DLD1 (cell line): Measurements from ENCODE around the gene APOBR.
"Not testable (repeated sequence)": the region's sequence is repeated elsewhere in the genome, so short reads cannot be mapped to it uniquely, and the experiment has no call there.

Source experiments
- in situ Hi-C: cut with HindIII; loops from 2 replicates; pipeline ENCODE4 v1.10.0; 2017; ENCODE audit warnings: low sequenced_read_pairs

APOBR gene, protein sequence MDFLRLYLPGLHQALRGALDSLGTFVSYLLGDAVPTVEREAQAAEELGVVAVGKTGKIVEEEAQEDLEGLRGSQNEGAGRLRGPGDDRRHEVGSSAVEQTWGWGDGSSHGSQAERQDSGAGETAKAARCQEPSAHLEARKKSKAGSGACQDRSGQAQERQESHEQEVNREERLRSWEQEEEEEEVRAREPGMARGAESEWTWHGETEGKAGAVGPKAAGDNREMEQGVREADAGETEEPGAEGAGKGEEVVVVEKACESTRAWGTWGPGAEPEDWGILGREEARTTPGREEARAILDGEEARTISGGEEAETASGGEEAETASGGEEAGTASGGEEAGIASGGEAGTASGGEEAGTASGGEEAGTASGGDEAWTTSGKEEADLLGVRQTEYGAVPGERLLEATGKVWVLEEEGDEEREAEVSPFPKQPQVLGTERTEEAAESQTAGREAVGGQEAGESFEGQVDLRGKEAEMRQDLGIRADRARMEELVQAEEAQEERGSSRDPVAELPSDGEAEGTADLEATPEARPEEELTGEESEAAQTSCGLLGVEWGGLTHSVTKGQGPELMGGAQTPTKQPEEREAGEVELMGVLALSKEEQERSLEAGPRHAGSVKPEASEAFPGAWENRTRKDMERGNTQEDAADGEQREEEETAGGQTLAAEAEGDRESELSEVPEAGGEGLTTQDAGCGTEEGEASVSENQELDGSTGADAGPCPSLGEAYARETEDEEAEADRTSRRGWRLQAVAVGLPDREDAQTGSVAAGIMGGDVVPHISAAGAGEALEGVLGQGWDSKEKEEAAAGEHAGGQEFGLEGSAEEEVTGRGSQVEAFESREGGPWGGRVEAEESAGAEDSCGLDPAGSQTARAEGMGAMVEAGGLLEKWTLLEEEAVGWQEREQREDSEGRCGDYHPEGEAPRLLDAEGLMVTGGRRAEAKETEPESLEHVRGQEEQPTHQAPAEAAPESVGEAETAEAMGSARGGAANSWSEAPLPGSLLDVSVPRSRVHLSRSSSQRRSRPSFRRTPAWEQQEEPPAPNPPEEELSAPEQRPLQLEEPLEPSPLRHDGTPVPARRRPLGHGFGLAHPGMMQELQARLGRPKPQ

DNA sequence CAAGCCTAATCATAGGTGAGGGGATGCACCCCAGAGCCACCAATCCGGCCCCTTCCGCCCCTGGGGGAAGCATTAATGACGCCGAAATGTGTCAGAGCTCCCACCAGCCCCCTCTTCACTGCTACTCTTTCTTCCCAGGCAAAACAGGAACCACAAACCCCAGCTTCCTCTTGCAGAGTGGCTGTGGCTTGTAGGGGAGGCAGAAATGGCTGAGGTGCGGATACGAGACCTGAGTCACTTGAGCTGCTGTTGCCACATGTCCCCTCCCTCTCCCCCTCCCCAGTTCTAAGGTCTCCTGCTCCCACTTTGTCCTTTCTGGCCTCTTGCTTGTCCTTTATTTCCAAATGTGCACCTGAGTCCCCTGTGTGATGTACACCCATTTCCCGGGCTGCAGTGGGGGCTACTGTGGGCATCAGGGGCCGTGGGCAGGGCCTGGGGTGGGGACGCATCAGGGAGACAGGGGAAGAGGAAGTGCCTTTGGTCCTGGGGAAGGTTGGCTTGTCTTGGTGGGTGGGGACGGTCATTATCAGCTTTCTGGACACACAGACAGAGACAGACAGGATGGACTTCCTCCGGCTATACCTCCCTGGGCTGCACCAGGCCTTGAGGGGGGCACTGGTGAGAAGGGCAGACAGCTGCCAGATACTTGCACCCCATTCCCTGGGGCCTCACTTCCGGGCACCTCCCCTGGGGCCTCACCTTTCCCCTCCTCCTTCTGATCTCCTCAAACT is at the start of gene APOBR:
TSS of gene APOBR (plus strand) at position 523 of the 731 bp plus-strand sequence. CDS start at position 562, 39 bp downstream.
- in situ Hi-C loops, result no loop called here

DNA sequence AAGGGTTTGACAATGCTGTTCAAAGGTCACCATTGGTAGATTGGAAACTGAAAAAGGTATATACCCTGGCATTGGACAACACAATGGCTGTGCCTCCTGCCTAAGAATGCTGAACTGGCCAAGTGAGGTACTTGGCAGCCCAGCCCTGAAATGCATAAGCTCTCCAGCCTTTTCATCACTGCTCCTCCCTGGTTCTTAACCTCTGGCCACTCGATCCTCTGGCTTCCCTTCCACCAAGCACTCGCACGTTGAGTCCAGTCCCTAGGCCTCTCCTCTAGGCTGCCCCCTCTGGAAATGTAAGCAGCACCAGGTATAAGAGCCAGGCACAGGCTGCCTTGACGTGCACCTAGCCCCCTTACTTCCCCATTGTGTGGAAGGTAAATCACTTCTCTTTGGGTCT is 48.1 kb upstream of the APOBR start:
- in situ Hi-C loops, result not testable (repeated sequence)

DNA sequence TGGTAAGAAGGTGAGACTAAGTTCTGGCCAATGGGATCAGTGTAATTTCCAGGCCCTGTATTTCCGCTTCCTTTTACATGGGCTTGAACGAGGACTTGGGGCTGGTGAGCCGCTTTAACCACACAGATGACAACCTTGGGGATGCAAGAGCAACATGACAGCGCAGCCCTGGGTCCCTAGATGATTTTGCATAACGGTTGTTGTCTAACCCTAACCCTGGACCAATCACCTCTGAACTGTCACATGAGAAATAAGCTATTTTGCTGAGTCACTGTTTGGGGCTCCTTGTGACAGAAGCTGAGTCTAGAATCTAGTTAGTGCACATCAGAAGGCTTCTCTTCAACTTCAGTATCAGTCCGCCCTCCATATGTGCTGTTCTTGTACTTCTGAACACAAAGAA is 47.4 kb upstream of the APOBR start:
- in situ Hi-C loops, result not testable (repeated sequence)

DNA sequence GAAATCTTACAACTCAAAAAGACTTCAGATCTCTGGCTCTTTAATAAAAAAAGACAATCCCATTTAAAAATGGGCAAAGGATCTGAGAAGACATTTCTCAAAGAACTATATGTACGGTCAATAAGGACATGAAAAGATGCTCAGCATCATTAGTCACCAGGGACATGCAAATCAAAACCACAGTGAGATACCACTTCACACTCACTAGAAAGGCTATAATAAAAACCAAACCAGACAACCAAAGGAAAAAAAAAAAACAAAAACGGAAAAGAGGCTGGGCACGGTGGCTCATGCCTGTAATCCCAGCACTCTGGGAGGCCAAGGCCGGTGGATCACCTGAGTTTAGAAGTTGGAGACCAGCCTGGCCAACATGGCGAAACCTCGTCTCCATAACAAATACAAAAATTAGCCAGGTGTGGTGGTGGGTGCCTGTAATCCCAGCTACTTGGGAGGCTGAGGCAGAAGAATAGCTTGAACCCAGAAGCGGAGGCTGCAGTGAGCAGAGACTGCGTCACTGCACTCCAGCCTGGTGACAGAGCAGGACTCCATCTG is 20.7 kb upstream of the APOBR start:
- in situ Hi-C loops, result no loop called here

DNA sequence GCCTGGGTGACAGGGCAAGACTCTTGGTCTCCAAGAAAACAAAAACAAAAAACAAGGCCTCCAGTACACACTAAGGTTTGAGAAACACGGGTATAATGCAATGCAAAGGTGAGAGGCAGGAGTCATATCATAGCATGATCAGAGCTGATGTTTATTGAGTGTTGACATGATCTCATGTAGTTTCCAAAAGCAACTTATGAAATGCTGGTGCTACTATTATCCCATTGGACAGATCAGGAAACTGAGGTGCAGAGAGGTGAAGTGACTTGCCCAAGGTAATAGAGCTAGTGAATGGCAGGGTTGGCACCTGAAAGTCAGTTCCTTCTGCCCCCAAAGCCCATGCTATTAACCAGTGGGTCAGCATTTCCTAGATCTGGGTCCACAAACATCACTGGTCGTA is 19.2 kb upstream of the APOBR start:
- in situ Hi-C loops, result no loop called here

DNA sequence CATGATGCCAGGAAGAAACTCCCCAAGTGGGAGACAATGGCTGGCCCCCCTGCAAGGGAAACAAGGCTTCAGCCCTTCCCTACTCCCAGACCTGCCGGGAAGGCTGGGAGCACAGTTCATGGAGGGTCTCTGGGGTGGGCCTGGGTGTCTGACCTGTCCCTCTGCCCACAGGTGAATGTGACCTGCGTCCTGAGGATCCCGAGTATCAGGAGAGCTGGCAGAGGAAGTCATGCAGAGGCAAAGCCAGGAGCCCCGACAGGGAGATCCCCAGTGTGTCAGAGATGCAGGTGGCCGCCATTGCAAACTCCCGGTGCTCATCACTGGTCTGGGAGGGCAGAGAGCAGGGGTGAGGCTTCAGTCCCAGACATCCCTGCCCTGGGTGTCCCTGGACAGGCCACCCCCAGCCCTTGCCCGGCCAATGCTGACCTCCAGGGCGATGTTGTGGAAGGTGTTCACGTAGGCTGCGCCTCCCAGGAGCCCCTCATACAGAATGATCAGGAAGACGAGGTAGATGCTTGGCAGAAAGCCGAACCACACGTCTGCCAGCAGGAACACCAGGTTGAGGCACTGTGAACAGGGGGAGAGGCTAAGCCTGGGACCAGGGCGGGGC is 17.0 kb upstream of the APOBR start:
- in situ Hi-C loops, result no loop called here

DNA sequence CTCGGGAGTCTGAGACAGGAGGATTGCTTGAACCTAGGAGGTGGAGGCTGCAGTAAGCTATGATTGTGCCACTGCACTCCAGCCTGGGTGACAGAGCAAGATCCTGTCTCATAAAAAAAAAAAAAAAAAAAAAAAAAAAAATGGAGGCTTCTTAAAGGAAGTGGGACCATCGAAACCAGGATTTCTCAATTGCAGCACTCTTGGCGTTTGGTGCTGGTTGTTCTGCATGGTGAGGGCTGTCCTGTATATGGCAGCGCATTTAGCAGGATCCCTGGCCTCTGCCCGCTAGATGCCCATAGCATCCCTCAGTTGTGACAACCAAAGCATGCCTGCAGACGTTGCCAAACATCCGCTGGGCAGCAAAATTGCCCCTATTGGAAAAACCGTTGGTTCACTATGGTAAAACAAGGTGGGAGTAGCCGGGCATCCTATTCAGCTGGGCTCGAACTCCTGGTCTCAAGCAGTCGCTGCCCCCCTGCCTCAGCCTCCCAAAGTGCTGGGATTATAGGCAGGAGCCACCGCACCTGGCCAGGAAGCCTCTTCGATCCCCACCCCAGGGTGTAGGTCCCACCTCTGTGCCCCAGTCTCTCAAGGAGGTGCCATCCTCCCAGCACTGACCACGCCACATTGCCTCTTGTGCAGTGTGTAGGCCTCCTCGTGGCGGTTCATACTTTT is 15.8 kb upstream of the APOBR start:
- in situ Hi-C loops, result no loop called here

DNA sequence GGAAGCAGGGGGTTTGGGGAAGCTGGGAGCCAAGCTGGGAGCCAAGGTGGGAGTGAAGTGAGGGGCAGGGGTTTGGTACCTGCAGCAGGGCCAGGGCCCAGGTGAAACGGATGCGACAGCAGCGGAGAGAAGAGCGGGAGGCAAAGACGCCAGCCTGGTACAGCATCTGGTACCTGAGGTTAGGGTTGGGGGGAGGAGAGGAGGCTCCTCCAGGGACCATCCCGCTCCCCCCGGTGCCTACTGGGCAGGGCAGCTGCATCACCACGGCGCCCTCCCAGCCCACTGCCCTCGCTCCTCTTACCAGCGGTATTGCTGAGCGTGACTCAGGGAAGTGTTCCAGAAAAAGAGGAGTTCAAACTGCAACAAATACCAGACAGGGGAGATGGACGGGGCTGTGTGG is 12.4 kb upstream of the APOBR start:
- in situ Hi-C loops, result no loop called here

DNA sequence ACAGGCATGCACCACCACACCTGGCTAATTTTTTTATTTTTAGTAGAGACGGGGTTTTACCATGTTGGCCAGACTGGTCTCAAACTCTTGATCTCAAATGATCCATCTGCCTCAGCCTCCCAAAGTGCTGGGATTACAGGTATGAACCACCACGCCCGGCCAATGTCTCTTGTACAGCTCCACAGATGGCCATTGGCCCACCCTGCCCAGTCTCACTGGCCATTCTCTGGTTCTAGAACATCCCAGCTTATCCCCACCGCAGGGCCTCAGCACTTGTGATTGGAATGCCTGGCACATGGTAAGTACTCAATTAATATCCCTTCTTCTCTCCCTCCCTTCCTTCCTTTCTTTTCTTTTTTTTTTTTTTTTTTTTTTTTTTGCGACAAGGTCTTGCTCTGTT is 11.1 kb upstream of the APOBR start:
- in situ Hi-C loops, result not testable (repeated sequence)

DNA sequence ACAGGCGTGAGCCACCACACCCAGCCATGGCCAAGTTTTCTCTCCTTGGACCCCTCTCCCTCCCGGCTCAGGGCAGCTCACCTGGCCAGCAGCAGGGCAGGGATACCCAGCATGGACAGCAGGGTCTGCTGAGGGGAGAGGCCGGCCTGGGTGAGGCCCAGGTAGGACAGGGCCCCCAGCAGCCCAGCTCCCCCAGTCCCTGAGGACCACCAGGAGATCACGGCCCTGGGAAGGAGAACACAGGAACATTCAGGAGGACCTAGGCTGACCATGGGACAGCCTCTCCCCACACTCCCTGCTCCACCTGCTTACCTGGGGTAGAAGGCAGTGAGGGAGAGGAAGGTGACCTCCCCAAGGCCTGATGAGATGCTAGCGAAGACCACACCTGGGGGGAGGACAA is 8.2 kb upstream of the APOBR start:
- in situ Hi-C loops, result no loop called here

DNA sequence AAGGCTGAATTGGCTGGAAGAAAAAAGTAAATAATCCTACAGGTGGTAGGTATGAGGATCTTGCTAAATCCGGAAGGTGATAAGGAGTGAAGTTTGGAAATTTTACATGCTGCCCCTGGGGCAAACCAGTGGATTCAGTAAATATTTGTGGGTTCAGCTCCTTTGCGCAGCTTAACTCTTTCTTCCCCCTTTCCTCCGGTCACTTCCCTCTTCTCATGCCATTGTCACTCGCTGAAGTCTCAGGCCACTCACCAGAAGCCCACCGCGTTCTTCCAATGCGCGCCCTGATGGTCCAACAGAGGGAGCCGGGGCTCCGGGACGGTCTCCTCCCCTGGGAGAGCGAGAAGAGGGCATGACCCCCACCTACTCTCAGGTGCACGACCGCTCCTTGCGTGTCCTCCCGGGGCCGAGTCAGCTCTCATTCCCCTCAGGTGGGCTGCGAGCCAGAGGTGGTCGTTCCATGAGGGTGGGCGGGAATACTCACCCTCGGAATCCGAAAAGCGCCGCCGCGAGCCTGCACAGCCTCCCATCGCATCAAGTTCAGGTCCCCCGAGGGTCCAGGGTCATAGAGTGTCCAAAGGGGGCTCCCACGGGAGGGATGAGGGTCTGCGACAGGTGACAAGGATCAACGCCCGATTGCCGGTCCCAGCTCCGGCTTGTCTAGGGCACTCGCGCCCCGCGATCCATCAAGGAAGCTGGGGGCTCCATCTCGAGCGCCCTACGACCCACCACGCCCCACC is 3.0 kb upstream of the APOBR start:
- in situ Hi-C loops, result no loop called here

DNA sequence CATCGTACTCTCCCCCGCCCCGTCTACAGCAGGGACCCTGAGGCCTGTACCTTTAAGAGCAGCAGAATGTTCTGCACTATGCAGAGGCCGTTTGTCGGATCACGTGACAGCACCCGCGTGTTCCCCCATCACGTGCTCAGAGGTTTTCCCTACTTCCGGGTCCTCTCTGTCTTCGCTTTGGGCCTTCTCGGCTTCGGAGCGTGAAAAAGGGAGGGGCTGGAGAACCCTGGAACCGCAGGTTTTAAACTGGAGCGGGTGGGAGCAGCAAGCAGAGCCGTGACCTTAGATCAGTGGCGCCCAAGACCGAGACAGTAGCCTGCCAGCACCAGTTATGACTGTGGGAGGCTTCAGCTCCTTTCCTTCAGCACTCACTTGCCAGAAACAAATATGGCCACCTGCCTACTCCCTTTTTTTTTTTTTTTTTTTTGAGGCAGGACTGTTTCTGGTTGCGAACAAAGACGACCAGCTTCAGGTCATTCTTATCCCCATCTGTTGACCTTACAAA is 2.4 kb upstream of the APOBR start, which contains the start of gene CLN3:
TSS of gene CLN3 (minus strand) at position 105 of the 505 bp plus-strand sequence. CDS start 315 bp downstream, outside the sequence.
- in situ Hi-C loops, result no loop called here

DNA sequence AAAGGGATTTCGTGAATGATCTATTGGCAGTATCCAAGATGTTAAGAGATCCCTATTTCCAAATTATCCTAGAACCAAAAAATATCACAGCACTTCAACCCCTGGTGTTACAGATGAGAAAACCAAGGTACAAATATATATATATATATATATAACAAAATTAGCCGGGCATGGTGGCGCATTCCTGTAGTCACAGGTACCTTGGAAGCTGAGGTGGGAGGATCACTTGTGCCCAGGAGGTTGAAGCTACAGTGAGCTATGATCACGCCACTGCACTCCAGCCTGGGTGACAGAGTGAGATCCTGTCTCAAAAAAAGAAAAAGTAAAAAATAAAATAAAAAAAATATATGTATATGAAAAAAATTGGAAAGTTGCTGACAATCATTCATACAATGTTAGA is 1.9 kb upstream of the APOBR start:
- in situ Hi-C loops, result no loop called here

DNA sequence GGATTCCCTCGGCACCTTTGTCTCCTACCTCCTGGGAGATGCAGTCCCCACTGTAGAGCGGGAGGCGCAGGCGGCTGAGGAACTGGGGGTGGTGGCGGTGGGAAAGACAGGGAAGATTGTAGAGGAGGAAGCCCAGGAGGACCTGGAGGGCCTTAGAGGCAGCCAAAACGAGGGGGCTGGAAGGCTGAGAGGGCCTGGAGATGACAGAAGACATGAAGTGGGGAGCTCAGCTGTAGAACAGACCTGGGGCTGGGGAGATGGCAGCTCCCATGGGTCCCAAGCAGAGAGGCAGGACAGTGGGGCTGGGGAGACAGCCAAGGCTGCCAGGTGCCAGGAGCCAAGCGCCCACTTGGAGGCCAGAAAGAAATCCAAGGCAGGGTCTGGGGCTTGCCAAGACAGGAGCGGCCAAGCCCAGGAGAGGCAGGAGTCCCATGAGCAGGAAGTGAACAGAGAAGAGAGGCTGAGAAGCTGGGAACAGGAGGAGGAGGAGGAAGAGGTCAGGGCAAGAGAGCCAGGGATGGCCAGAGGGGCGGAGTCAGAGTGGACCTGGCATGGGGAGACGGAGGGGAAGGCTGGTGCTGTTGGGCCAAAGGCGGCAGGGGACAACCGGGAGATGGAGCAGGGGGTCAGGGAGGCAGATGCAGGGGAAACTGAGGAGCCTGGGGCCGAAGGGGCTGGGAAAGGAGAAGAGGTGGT is 803 bp downstream of the APOBR start:
- in situ Hi-C loops, result no loop called here

DNA sequence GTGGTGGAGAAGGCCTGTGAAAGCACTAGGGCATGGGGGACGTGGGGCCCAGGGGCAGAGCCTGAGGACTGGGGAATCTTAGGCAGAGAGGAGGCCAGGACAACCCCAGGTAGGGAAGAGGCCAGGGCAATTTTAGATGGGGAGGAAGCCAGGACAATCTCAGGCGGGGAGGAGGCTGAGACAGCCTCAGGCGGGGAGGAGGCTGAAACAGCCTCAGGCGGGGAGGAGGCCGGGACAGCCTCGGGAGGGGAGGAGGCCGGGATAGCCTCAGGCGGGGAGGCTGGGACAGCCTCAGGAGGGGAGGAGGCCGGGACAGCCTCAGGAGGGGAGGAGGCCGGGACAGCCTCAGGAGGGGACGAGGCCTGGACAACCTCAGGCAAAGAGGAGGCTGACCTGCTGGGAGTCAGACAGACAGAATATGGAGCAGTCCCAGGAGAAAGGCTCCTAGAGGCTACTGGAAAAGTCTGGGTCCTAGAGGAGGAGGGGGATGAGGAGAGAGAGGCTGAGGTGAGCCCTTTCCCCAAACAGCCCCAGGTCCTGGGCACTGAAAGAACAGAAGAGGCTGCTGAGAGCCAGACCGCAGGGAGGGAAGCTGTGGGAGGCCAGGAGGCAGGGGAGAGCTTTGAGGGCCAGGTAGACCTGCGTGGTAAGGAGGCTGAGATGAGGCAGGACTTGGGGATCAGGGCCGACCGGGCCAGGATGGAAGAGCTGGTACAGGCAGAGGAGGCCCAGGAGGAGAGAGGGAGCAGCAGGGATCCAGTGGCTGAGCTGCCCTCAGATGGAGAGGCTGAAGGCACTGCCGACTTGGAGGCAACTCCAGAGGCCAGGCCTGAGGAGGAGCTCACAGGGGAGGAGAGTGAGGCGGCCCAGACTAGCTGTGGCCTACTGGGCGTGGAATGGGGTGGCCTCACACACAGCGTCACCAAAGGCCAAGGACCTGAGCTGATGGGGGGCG is 1.6 kb downstream of the APOBR start:
- in situ Hi-C loops, result no loop called here

DNA sequence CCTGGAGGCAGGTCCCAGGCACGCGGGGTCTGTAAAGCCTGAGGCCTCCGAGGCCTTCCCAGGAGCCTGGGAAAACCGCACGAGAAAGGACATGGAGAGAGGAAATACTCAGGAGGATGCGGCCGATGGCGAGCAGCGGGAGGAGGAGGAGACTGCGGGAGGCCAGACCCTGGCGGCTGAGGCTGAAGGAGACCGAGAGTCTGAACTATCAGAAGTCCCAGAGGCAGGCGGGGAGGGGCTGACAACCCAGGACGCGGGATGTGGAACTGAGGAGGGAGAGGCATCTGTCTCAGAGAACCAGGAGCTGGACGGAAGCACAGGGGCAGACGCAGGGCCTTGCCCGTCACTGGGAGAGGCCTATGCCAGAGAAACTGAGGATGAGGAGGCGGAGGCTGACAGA is 2.4 kb downstream of the APOBR start:
- in situ Hi-C loops, result no loop called here

DNA sequence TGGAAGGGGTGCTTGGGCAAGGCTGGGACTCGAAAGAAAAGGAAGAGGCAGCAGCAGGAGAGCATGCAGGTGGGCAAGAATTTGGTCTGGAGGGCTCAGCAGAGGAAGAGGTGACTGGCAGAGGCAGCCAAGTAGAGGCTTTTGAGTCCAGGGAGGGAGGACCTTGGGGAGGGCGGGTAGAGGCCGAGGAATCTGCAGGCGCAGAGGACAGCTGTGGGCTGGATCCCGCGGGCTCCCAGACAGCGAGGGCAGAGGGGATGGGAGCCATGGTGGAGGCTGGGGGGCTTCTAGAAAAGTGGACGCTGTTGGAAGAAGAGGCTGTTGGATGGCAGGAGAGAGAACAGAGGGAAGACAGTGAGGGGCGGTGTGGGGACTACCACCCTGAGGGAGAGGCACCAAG is 2.9 kb downstream of the APOBR start:
- in situ Hi-C loops, result no loop called here
